ENCODE results near the gene STAG1.

DNA sequence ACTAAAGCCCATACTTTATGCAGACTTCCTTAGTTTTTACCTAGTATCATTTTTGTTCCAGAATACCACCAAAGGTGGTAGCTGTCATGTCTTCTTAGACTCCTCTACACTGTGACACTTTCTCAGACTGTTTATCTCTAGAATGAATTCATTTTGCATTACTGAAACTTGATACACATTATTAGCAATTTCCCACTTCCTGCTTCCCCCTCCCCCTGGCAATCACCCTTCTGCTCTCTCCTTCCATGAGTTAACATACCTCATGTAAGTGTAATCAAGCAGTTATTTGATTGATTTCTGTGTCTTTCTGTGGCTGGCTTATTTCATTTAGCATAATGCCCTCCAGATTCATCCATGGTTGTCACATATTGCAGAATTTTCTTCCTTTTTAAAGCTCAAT is 204.9 kb downstream of the STAG1 start:
- TF ChIP-seq, protein P1, sequence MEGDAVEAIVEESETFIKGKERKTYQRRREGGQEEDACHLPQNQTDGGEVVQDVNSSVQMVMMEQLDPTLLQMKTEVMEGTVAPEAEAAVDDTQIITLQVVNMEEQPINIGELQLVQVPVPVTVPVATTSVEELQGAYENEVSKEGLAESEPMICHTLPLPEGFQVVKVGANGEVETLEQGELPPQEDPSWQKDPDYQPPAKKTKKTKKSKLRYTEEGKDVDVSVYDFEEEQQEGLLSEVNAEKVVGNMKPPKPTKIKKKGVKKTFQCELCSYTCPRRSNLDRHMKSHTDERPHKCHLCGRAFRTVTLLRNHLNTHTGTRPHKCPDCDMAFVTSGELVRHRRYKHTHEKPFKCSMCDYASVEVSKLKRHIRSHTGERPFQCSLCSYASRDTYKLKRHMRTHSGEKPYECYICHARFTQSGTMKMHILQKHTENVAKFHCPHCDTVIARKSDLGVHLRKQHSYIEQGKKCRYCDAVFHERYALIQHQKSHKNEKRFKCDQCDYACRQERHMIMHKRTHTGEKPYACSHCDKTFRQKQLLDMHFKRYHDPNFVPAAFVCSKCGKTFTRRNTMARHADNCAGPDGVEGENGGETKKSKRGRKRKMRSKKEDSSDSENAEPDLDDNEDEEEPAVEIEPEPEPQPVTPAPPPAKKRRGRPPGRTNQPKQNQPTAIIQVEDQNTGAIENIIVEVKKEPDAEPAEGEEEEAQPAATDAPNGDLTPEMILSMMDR (IDR thresholded peaks at IDR 0.05 in 2 of 3, conservative IDR thresholded peaks at IDR 0.05 in 1 of 3; ENCODE audit: insufficient read depth in 2 of 3, low read depth in 1 of 3, low read length in 3 of 3) = no peak
- TF ChIP-seq SRSF9 (IDR thresholded peaks at IDR 0.05; ENCODE audit: borderline replicate concordance, low read depth, low read length) (no peak), POLR2A (conservative IDR thresholded peaks at IDR 0.05) (no peak), CREM (IDR thresholded peaks at IDR 0.05; ENCODE audit: low read depth) (no peak), SP1 (CRISPR knock-in tag; IDR thresholded peaks at IDR 0.05) (no peak), TOE1 (IDR thresholded peaks at IDR 0.05; ENCODE audit: borderline replicate concordance) (no peak), TOE1 (CRISPR knock-in tag; IDR thresholded peaks at IDR 0.05; ENCODE audit: borderline replicate concordance, low read depth) (no peak), CBX5 (IDR thresholded peaks at IDR 0.05; ENCODE audit: borderline replicate concordance, low read depth) (no peak), CHD1 (IDR thresholded peaks at IDR 0.05; ENCODE audit: low read length) (no peak), HDAC2 (IDR thresholded peaks at IDR 0.05) (no peak), BHLHE40 (IDR thresholded peaks at IDR 0.05; ENCODE audit: low read length) (no peak)

Data from K562 (cell line).